Endothelial cell of umbilical vein (primary cell): ENCODE measurements around the gene RBMS3. TPM values are rescaled to one million over a fixed set of nuclear protein-coding genes. Genes with fewer than 3 reads are reported as not detected.

Experiments used
- BruUV-seq: library from RNA; stranded (reverse); fragments of 400-500 nt; replicated peaks from 2 replicates; lab custom pipeline; 2021; lab: Mats Ljungman, UMichigan
- CTCF ChIA-PET: fragments of 300-600, 350-600 bp; sonication (Branson Sonifier 250); formaldehyde crosslinking; loops from one replicate; lab custom pipeline; 2021; ENCODE audit warnings: antibody characterized with exemption, inconsistent platforms; lab: Charles Lee
- POLR2A ChIA-PET: fragments of 300-600, 350-600 bp; sonication (Branson Sonifier 250); formaldehyde crosslinking; loops from one replicate; lab custom pipeline; 2021; ENCODE audit warnings: antibody characterized with exemption, inconsistent platforms; lab: Charles Lee
- DNase-seq: peaks from one replicate; pipeline ENCODE4 v3.0.0-alpha.2; 2011; ENCODE audit warnings: low read depth, low spot score
- FAIRE-seq: peaks from 2 replicates; lab custom pipeline; 2011; peaks lifted over from hg19 to GRCh38; lab: Jason Lieb, UNC
- H2AFZ ChIP-seq: 2 replicates; pipeline ENCODE4 v1.6.0; 2012; ENCODE audit warnings: low read depth, low read length, control low read depth, inconsistent platforms
- H3K27ac ChIP-seq: 2 replicates; pipeline ENCODE4 v1.5.1; 2011; ENCODE audit warnings: low read depth, mild to moderate bottlenecking, control low read depth, low read length, moderate library complexity; ENCODE audit not compliant: insufficient read depth
- H3K27me3 ChIP-seq, 2 experiments: 2 replicates each; pipeline versions ENCODE4 v1.6.0 to v1.6.1; 2011; ENCODE audit warnings: low read length in 2 of 2, mixed read lengths in 1 of 2; ENCODE audit not compliant: control insufficient read depth in 2 of 2, insufficient read depth in 2 of 2
- H3K36me3 ChIP-seq, 2 experiments: 2 replicates in 1 of 2; 3 replicates in 1 of 2; pipeline ENCODE4 v1.5.1; 2011; ENCODE audit warnings: low read length in 2 of 2, mild to moderate bottlenecking in 1 of 2, moderate library complexity in 1 of 2; ENCODE audit not compliant: control insufficient read depth in 2 of 2, insufficient read depth in 2 of 2; ENCODE audit errors: extremely low read depth in 1 of 2
- H3K4me1 ChIP-seq: 3 replicates; pipeline ENCODE4 v1.5.1; 2011; ENCODE audit warnings: mild to moderate bottlenecking, low read length; ENCODE audit not compliant: control insufficient read depth, insufficient read depth; ENCODE audit errors: extremely low read depth
- H3K4me2 ChIP-seq: 2 replicates; pipeline ENCODE4 v1.6.1; 2011; ENCODE audit warnings: low read length, control low read depth, mixed read lengths; ENCODE audit not compliant: insufficient read depth
- H3K4me3 ChIP-seq, 3 experiments: fragments of 200-600 bp in 1 of 3; sonication (generic), shearing (Covaris generic) in 1 of 3; replicated peaks in 1 of 3; 2 replicates each; pipeline ENCODE4 v1.5.1; 2011 to 2016; ENCODE audit warnings: control low read depth in 3 of 3, low read length in 3 of 3, mild to moderate bottlenecking in 2 of 3, inconsistent platforms in 1 of 3, low read depth in 1 of 3, moderate library complexity in 1 of 3; ENCODE audit not compliant: insufficient read depth in 1 of 3
- H3K79me2 ChIP-seq: 2 replicates; pipeline ENCODE4 v1.6.0; 2012; ENCODE audit warnings: low read length, inconsistent platforms; ENCODE audit not compliant: control insufficient read depth, insufficient read depth
- H3K9ac ChIP-seq: replicated peaks from 2 replicates; pipeline ENCODE3; 2011; ENCODE audit warnings: low read length, control low read depth; ENCODE audit not compliant: insufficient read depth; ENCODE audit errors: extremely low read depth
- H3K9me1 ChIP-seq: replicated peaks from 3 replicates; pipeline ENCODE4 v1.6.0; 2011; ENCODE audit warnings: mild to moderate bottlenecking, low read length; ENCODE audit not compliant: control insufficient read depth, insufficient read depth; ENCODE audit errors: extremely low read depth
- H3K9me3 ChIP-seq: replicated peaks from 2 replicates; pipeline ENCODE4 v1.5.1; 2012; ENCODE audit warnings: low read length, inconsistent platforms; ENCODE audit not compliant: control insufficient read depth, insufficient read depth
- H4K20me1 ChIP-seq: replicated peaks from 2 replicates; pipeline ENCODE3; 2011; ENCODE audit warnings: mild to moderate bottlenecking, low read length; ENCODE audit not compliant: control insufficient read depth, insufficient read depth; ENCODE audit errors: extremely low read depth
- CTCF ChIP-seq, 2 donors: IDR thresholded peaks; 1 replicate in 1 of 2; 2 replicates in 1 of 2; pipeline ENCODE4 v1.5.1; 2011; ENCODE audit warnings: low read length in 2 of 2, mild to moderate bottlenecking in 2 of 2, moderate library complexity in 2 of 2, control low read depth in 1 of 2, inconsistent platforms in 1 of 2, low read depth in 1 of 2; ENCODE audit not compliant: insufficient read depth in 1 of 2; ENCODE audit errors: extremely low read depth in 1 of 2
- EZH2 ChIP-seq: IDR thresholded peaks from 2 replicates; pipeline ENCODE4 v1.6.1; 2012; ENCODE audit warnings: borderline replicate concordance, low read depth, mild to moderate bottlenecking, moderate library complexity, low read length, inconsistent platforms; ENCODE audit not compliant: severe bottlenecking
- FOS ChIP-seq: IDR thresholded peaks from 2 replicates; pipeline ENCODE4 v1.6.1; 2011; ENCODE audit warnings: mild to moderate bottlenecking, low read length, moderate library complexity, borderline replicate concordance; ENCODE audit not compliant: insufficient read depth
- GATA2 ChIP-seq: IDR thresholded peaks from 2 replicates; pipeline ENCODE4 v1.7.0; 2011; ENCODE audit warnings: low read depth, mild to moderate bottlenecking, moderate library complexity, mixed read lengths, low read length; ENCODE audit not compliant: insufficient read length, insufficient read depth
- JUN ChIP-seq: IDR thresholded peaks from 2 replicates; pipeline ENCODE4 v1.6.1; 2011; ENCODE audit warnings: borderline replicate concordance, low read depth; ENCODE audit not compliant: insufficient read length, insufficient read depth
- MAX ChIP-seq: IDR thresholded peaks from 2 replicates; pipeline ENCODE4 v1.6.1; 2011; ENCODE audit not compliant: insufficient read depth, insufficient read length
- MYC ChIP-seq: IDR thresholded peaks from one replicate; pipeline ENCODE4 v1.6.1; 2011; ENCODE audit warnings: mild to moderate bottlenecking, low read depth, low read length
- POLR2A ChIP-seq: IDR thresholded peaks from 2 replicates; pipeline ENCODE4 v1.6.1; 2012; ENCODE audit warnings: low read depth, mild to moderate bottlenecking, control low read depth, low read length
- POLR2AphosphoS5 ChIP-seq: IDR thresholded peaks from 2 replicates; pipeline ENCODE4 v1.6.1; 2012; ENCODE audit warnings: low read depth, mild to moderate bottlenecking, control low read depth, low read length, moderate library complexity; ENCODE audit not compliant: insufficient read depth
- dilution Hi-C: fragments of 300-500 bp; cut with MboI; formaldehyde crosslinking; loops from one replicate; pipeline ENCODE4 v1.15.0; 2019; ENCODE audit warnings: low sequenced_read_pairs; ENCODE audit not compliant: extremely low pct_ligation_motif_present
- intact Hi-C: fragments of 100-400 bp; cut with micrococcal nuclease; formaldehyde crosslinking; loops from one replicate; pipeline ENCODE4 v1.10.0; 2022
- polyA plus RNA-seq, 4 experiments: library from polyadenylated mRNA; depleted of rRNA in 3 of 4; stranded (reverse) in 3 of 4; unstranded in 1 of 4; fragments of >200 nt; gene quantifications; 2 replicates each; pipeline versions ENCODE4 v1.2.1 to v1.2.3, GENCODE V29; 2011 to 2012; ENCODE audit warnings: missing spikeins in 1 of 4
- total RNA-seq: library from RNA; stranded (reverse); gene quantifications from 2 replicates; pipeline ENCODE4 v1.2.3, GENCODE V29; 2021

The RBMS3 gene
- total and polyA plus RNA-seq, 2 donors (not counting 3 experiments of a cell fraction or from before 2014, with no cell fraction given) = 13.6 to 42.3 TPM

- Histone ChIP-seq H3K36me3 (no peaks in the 10 kb centered on the region), H3K4me3 (no peak overlapping the region), H3K9me1 (no peaks in the 10 kb centered on the region), H3K9ac (no peak overlapping the region), H3K4me2 (no peak overlapping the region), H4K20me1 (no peaks in the 10 kb centered on the region), H2AFZ (no peak overlapping the region), H3K9me3 (no peaks in the 10 kb centered on the region), H3K27ac (no peak overlapping the region), H3K79me2 (no peaks in the 10 kb centered on the region), H3K27me3 (no peaks in the 10 kb centered on the region), H3K4me1 (no peaks in the 10 kb centered on the region)
- no peak for DNase-seq
- intact Hi-C loops = no loop called here
- dilution Hi-C loops = no loop called here
- no peak for FAIRE-seq
- ChIA-PET CTCF (no interaction called here), POLR2A (no interaction called here)
- no peak for TF ChIP-seq POLR2AphosphoS5
- no peak for TF ChIP-seq GATA2
- TF ChIP-seq CTCF (IDR thresholded peaks at IDR 0.05; ENCODE audit: extremely low read depth in 1 of 2, insufficient read depth in 1 of 2, low read depth in 1 of 2, low read length in 2 of 2) = no peak
- no peak for TF ChIP-seq JUN
- TF ChIP-seq EZH2 = no peak
- TF ChIP-seq FOS = no peak
- TF ChIP-seq MAX = no peak
- no peak for TF ChIP-seq MYC
- no peak for TF ChIP-seq POLR2A
- no TSS peak for BruUV-seq
These were observed 546.9 kb downstream of the RBMS3 start for GRCh38 chr3:29827756-29828155.
